ENCODE measurements around the gene C15orf62.

Gene C15orf62

DNA sequence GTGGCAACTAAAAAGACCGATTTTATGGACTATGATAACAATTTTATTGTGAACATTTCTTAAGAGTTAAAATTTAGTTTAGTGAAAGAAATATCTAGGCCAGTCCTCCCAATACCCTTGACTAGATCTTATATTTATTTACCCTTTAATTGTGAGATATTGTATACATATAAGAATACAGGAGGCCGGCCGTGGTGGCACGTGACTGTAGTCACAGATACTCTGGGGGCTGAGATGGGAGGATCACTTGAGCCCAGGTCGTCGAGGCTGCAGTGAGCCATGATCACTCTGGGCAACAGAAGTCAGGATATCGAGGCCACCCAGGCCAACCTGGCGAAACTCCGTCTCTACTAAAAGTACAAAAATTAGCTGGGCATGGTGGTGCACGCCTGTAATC lies 14.0 kb upstream of the C15orf62 start:
- no peak for DNase-seq

DNA sequence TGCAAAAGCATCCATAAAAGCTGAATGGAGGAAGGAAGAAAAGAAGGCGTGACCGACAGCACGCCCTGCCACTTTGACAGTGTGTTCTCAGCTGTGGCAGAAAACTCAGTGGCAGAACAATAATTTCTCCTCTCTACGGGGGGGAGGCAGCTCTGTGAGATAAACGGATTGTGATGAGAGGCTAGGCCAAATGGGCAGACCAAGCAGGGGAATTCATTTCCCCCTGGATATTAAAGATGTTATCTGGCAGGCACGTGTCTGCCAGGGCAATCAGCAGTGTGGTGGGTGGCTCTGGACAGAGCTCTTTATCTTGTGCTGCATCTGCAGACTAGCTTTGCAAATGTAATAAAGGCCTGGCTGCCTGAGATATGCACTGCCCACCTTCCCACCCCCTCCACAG lies 12.8 kb upstream of the C15orf62 start:
- no peak for DNase-seq

DNA sequence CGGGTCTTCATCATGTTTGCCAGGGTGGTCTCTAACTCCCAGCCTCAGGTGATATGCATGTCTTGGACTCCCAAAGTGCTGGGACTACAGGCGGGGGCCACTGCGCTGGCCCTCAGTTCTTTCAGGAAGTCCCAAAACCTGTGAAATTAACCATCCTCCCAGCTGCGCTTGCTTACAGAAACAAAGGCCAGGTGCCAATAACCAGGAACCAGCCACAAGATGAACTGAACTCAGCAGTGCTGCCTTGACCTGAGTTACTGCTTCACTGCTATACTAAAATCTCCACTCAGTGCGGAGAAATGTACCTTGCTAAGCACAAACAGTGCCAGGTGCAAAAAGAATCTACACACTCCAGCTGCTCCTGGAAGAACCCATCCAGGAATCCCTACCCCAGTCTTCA lies 9.8 kb upstream of the C15orf62 start:
- DNase-seq = no peak

DNA sequence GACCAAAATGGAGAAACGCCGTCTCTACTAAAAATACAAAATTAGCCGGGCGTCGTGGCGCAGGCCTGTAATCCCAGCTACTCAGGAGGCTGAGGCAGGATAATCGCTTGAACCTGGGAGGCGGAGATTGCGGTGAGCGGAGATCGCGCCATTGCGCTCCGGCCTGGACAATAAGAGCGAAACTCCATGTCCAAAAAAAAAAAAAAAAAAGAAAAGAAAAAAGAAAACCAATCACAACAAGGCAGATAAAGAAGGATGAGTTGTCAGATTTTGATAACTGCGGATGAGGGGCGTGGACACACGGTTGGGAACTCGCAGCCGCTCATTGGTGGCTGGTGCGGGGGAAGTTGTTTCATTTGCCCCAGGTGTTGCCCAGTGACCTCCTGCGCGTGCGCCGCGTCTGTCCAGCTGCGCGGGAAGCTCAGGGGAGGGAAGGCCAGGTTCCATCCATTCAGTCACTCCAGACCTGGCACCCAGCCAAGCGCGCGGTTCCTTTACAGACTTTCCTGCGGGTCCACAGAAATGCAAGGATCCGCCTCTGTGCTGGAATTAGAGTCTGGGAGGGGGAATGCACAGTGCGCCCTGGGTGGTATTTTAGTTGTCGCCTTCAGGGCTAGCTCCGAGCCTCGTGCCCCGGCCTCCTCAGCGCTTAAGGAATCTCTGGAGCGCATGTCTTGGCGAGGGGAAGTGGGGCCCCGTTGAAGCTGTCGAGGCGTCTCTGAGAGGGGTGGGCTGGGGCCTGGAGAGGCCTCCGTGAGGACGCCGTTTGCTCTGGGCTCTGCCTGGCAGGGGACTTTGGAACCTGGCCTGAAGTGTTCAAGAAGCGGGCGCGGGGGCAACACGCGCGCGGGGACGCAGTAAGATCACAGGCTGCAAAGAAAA lies 6.6 kb upstream of the C15orf62 start:
- peak; percentile 80 for DNase-seq

DNA sequence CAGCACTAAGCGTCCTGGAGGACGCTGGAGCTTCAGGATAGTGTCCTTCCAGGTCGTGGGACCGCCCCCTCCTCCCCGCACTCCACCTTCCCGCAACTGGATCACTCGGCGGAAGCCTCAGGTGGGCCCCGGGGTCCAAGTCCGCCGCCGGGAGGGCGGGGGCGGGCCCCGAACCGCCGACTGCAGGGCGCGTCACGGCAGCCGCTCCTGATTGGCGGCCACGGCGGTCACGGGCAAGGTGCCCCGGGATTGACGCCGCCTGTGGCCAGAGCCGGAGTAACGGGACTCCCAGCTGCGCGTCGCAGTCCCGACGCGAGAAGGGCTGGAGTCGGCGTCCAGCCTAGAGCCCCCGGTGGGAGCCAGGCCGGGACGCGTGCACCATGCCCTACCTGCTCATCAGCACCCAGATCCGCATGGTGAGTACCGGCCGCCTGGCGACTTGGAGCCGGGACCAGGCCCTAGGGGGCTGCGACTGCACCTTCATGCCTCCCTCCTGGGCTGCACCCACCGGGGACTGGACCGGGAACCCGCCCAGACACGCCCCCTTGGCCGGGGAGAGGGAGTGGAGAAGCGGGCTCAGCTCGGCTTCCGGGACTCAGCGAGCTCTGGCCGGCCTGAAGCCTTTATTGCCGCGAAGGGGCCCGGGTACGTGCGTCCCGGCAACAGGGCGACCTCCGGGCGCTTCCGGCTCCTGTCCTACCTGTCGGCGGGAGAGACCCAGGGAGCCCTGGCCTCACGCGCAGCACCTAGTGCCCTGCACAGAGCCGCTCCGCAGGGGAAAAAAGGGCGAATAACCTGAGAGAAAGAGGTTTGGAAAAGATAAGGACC lies 5.8 kb upstream of the C15orf62 start, which contains the start of gene GCHFR:
Gene GCHFR, plus strand, starts transcription at position 268 of the 828 bp plus-strand sequence. Its CDS starts 113 bp downstream, at position 381.
- DNase-seq = peak; percentile 50

DNA sequence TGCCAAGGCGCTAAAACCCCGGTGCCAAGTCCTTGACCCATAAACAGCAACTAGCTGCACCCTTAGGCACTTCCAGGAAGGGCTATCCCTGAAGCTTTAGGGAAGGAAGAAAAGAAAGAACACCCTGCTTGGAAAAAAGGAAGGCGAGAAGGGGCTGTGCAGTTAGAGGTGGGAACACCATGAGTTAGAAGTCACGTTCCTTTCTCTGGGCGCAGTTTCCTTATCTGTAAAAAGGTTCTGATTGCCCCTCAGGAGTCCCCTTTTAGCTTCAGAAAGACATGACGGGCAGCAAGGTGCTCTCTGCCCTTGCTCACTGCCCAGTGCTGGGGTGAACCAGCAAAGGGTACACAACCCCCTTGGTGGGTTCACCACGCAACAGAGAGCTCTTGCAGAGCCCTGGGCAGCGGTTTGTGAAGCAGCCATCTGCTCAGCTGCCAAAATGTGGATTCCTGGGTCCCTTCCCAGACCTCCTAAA lies 5.1 kb upstream of the C15orf62 start:
- DNase-seq = no peak

DNA sequence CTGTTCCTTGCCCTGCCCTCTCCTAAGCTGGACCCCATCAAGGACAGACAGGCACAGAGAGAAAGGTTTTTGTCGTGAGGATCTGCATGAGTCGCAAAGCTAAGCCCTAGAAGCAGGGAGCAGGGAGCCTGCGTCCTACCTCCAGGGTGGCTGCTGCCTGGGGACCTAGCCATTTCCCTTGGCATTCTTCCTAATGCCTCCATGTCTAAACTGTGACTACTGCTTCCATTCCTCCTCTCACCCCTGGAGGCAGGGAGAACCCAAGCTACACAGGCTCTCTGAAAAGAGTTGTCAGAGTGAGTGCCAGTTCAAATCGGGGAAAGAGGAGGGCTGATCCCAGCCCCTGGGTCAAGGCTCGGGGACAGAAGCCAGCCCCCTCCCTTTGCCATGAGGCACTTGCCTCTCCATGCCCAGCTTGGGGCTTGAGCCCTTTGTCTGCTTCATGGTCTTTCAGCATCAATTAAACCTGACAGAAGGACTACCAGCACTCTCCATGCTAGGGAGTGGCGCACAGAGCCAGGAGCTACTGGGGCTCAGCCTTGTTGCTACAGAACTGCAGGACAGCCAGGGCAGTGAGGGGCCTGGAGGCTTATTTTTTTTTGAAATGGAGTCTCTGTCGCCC lies 3.5 kb upstream of the C15orf62 start:
- peak; percentile 54 for DNase-seq

DNA sequence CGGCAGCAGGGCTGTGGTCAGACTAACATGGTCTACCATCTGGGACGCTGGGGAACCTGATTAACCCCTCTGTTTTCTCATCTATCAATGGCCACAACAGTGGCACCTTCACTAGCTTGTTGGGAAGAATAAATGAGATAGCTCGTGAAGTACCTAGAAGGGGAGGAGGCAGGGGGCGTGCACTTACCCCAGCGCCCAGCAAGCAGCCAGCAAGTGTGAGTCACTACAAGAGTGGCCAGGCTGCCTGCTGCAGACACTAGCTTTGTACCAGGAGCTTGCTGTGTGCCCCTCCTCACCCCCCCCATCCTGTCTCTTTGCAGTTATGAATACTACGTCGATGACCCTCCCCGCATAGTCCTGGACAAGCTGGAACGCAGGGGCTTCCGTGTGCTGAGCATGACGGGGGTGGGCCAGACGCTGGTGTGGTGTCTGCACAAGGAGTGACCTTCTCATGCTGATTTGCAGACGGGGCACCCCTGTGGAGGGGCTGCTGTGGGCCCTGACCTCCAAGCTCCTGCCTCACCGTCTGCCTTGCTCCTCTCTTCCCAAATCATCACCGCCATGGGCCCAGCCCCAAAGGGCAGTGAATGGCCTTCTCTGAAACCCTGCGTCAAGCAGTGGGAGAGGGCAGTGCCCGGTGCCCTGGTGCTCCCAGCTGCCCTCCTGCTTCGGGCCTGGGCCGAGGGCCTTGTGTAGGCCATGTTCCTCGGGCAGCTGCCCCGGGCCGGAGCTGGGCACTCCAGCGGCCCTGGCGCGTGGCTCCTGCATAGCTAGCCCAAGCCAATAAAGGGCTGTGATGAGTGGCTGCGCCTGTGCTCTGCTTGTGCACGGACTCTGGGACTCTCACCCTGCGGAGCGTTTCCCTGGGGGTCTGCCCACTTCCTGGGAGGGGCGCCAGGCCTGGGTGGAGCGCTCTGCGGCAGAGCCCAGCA lies 2.6 kb upstream of the C15orf62 start:
- no peak for DNase-seq

DNA sequence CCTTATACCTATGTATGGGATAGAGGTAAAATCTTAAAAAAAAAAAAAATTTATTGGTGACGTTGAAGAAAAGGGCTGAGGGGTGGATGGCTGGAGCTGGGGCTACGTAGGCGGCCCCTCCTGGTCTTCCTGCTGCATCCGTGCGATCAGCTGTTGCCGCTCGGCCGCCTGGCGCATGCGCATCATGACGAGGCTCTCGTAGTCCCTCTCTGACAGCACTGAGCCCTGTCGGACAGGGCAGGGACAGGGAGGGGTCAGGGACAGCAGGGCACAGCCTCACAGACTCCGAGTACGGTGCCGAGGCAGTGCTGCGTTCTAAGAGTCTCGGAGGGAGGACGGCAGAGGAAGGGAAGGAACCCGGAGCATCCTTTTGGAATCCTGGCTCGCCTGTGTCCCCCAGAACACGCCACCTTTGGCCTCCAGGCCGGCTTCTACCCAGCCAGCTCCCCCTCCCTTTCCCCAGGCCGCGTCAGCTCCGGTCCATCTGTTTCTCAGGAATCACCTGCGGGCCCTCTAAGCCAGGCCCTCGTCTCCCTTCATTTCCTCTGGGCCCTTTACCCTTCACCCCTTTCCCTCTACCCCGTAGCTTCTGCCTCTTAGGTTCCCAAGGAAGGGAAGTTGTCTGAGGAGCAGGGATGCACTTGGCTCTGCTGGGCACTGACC lies 1.8 kb upstream of the C15orf62 start:
- DNase-seq = no peak

DNA sequence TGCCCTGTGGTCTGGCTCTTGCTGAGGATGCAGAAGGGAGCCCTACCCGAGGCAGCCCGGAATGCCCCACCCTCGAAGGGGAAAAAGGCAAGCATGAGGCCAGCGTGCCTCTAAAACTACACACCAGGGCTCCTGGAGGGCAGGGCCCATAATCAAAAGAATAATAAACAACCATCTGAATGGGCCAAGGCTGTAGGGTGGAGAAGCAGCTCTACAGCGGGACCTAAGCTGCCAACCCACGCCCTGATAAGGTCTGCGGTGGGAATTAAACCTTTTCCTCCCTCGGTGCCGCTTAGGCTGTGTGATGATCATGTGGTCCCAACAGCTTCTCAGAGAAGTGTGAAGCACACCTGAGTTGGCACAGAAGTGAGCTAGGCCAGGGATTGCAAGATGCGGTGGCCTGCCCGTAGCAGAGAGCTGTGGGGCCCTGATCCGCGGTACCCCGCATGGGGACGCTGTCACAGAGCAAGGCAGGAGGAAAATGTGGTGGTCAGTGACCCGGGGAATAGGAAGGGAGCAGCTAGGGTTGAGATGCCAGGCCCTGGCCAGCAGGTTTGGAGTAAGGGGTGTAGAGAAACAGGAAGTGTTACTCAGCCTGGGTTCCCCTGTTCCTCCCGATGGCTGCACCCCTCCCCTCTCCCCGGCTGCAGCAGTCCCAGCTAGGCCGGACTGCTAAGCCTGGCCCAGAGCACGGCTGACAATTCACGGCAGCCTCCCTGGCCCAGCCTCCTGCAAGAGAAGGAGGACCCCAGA lies 1.1 kb upstream of the C15orf62 start:
- DNase-seq = no peak

DNA sequence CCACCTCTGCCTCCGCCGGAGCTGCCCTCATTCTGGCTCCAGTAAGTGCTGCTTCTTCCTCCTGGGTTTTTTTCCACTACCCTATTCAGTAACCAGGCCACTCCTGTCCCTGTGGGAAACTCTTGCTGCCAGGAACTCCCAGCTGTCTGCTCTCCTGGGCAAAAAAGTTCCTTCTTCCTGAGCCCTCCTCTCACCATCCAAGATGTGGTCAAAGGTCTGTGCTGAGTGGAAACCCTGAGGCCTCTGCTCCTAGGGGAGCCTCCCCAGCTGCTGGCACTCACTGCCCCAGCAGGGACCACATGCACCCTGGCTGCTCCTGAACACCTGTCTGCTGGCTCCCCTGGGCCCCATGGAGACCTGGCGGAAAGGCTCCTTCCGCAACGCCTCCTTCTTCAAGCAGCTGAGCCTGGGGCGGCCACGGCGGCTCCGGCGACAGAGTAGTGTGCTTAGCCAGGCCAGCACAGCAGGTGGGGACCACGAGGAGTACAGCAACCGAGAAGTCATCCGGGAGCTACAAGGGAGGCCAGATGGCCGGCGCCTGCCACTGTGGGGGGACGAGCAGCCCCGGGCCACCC lies 454 bp downstream of the C15orf62 start:
- no peak for DNase-seq

DNA sequence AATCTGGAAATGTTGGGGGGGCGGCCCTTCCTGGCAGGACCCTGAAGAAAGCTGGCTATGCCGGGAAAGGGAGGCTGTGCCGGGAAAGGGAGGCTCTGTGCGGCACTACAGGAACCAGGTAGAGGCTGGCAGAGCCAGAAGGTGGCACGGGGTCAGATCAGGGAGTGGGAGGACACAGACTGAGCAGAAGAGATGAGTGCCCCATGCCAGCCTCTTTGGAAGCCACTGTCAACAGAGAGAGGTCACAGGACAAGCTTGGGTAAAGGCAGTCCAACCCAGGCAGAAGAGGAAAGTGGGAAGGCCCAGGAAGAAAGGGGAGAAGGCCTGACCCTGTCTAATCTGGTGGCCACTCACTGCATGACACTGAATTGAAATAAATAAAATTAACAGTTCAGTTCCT lies 1.5 kb downstream of the C15orf62 start:
- no peak for DNase-seq

DNA sequence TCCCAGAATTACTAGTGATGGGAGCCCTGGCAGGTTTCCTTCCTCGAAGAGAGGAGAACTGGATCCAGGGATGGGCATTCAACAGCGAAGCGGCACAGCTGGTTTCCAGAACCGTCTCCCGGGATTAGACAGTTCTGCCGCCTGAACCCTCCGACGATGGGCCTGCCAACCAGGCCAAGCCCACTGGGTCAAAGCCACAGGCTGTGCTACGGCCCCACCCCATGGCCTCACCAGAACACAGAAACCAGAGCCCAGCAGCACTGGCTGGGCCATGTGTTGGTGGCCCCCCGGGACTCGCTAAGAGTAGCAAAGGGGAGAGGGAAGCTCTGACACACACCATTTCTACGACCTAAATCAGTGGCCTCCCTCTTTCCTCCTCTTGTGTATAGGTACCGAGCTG lies 2.2 kb downstream of the C15orf62 start:
- no peak for DNase-seq

DNA sequence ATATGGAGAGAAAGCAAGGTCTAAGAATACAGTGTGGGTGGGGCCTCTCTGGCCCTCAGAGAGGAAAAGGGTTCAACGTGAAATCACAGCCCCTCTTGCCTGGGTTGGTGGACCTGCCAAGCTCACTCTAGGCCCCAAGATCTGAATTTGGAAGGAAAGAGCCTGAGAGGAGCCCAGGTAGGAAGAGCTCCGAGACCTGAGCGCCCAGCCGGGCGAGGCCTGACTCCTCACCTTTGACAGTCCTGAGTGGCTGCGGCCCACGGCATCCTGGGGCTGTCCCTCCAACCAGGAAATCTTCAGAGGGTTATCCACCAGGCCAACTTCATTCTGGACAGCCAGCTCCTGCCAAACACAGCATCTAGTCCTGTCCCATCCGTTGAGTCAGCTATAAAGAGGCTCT lies 3.7 kb downstream of the C15orf62 start:
- no peak for DNase-seq

DNA sequence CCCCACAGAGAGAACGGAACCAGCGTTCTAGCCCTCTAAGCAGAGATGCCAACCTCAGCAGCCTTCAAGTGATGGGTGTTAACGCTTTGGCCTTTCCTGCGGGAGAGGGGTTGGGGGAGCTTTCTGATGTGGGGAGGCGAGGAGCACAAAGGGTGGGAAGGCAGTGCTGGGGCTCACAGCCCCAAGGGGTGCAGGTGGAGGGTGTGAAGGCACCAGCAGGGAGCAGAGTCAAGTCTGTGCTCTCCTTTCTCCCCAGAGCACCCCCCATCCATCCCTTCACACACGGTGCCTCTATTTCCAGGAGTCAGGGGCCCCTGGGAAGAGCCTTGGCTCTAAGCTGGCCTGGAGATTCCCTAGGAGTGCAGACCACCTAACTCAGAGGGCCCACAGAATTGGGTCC lies 4.1 kb downstream of the C15orf62 start:
- no peak for DNase-seq

DNA sequence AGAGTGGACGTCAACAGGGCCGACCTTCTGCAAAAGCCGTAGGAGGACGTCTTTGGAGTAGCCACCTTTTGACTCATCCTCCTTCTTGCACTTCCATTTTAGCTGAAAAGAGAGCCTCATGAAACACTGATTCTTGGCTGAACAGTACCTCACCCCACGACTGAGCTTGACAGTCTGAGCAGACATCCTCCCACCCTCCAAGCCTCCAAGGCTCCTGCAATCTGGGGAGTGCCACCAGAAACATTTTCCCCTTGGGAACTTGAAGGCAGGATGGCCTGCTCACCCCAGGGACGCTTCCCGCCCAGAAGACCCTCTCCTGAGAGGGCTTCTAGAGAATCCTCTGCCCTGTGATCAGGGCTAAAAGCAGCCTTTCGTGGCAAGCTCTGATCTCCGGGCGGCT lies 5.2 kb downstream of the C15orf62 start:
- no peak for DNase-seq

DNA sequence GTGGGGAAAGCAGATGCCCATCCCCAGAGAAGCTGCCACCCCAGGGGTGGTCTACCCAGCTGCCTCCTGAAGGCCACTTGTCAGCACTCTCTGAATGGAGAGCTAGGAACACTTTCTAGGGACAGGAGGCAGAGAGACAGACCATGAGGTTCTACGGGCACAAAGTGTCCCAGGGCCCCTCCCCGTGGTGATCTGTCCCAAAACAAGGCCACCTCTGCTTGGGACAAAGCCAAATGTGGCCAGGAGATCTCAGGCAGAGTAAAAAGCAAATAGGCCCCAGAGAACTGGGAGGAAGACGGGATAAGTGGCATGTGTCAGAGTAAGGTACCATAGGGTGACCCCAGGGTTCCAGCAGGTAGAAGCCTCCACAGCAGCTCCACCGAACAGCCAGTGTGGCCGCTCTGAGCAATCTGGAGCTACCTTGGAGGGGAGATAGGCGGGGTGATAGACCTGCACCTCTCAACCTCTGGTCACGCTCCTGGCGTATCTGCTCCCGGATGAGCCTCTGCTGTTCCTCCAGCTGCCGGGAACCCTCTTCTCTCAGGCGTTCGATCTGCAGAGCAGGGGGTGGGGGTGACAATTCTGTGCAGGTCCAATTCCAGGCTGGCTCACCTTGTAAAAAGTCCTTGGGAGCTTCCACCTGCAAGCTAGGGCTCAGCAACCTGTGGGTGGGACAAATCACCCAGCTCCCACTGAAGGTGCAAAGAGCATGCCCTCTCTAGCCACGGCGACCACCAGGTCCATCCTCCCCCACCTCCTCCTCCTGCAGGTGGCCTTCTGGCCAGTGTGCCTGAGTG lies 6.2 kb downstream of the C15orf62 start:
- no peak for DNase-seq

DNA sequence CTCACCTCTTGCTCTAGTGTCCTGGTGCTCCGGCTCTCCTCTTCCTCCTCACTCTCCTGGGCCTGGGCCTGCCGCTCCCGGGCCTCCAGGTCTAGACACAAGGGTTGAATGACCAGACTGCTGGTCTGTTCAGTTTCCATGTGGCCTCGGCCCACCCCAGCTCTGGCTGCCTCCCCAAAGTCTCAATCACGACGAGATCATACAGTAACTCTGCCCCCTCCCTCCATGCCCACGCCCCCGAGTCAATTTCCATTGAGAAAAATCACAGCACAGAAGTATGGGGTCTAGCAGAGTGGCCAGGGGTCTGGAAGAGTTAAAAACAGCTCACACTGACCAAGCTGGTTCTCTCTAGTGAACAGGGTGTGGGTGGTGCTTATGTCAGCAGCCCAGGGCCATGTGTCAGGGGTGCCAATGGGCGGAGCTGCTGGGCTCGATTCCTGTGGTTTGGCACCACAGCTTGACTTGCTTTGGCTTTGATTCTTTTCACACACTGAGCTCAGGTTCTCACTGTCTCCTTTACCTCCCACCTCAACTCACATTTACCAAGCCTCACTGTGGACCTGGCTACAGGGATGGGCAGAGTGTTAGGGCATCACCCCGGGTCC lies 6.9 kb downstream of the C15orf62 start:
- peak; percentile 34 for DNase-seq
